K562 (cell line): ENCODE results near the gene GALR3. TPM values are rescaled to one million over a fixed set of nuclear protein-coding genes. Genes with fewer than 3 reads are reported as not detected.

Experiments
- ATF3 ChIP-seq, 2 experiments: fragments of 450-650 bp in 1 of 2; sonication (generic) in 1 of 2; formaldehyde crosslinking in 1 of 2; IDR thresholded peaks in 1 of 2; conservative IDR thresholded peaks in 1 of 2; 2 replicates each; pipeline versions ENCODE4 v1.6.1 to v1.8.1; 2016 to 2023; ENCODE audit warnings: mild to moderate bottlenecking in 2 of 2, moderate library complexity in 2 of 2, inconsistent platforms in 1 of 2, missing genetic modification reagents in 1 of 2
- BHLHE40 ChIP-seq: IDR thresholded peaks from 2 replicates; pipeline ENCODE4 v1.6.1; 2011; ENCODE audit warnings: low read length, improper control_type of control experiment
- CTCFL ChIP-seq: IDR thresholded peaks from 2 replicates; pipeline ENCODE4 v1.6.1; 2011; ENCODE audit warnings: borderline replicate concordance, low read depth, mild to moderate bottlenecking, moderate library complexity, low read length; ENCODE audit not compliant: insufficient read depth, poor library complexity, severe bottlenecking
- FOXP4 ChIP-seq: sonication (generic); formaldehyde crosslinking; IDR thresholded peaks from 2 replicates; pipeline ENCODE4 v1.8.0; 2022; ENCODE audit warnings: mild to moderate bottlenecking, missing genetic modification reagents, borderline replicate concordance
- GABPB2 ChIP-seq: fragments of 250-450 bp; sonication (Bioruptor Pico); conservative IDR thresholded peaks from 2 replicates; pipeline ENCODE4 v1.5.1; 2021; ENCODE audit warnings: mild to moderate bottlenecking
- HSF4 ChIP-seq: fragments of 250-450 bp; sonication (Bioruptor Pico); IDR thresholded peaks from 2 replicates; pipeline ENCODE4 v2.1.2; 2022; ENCODE audit warnings: mild to moderate bottlenecking, moderate library complexity, borderline replicate concordance
- MLX ChIP-seq, 2 experiments: fragments of 450-650 bp in 1 of 2; sonication (generic) in 1 of 2; formaldehyde crosslinking; conservative IDR thresholded peaks; 2 replicates each; pipeline versions ENCODE4 v1.4.0 to v1.8.1; 2020 to 2022; ENCODE audit warnings: mild to moderate bottlenecking in 1 of 2, missing genetic modification reagents in 1 of 2
- MXI1 ChIP-seq: IDR thresholded peaks from 2 replicates; pipeline ENCODE4 v1.6.1; 2011; ENCODE audit warnings: low read depth, mild to moderate bottlenecking, improper control_type of control experiment, low read length
- NCOA1 ChIP-seq: fragments of 450-650 bp; IDR thresholded peaks from 2 replicates; pipeline ENCODE4 v1.6.1; 2016; ENCODE audit warnings: low read depth
- NRF1 ChIP-seq, 2 experiments: fragments of 450-650 bp; IDR thresholded peaks in 1 of 2; conservative IDR thresholded peaks in 1 of 2; 2 replicates each; pipeline ENCODE4 v1.6.1; 2014; ENCODE audit warnings: mild to moderate bottlenecking in 2 of 2
- PHB2 ChIP-seq: fragments of 450-650 bp; IDR thresholded peaks from 2 replicates; pipeline ENCODE4 v1.6.1; 2017; ENCODE audit warnings: low read depth
- PHF8 ChIP-seq: fragments of 200-600 bp; sonication (generic); IDR thresholded peaks from 2 replicates; pipeline ENCODE4 v1.6.1; 2012; ENCODE audit warnings: mixed run types, mild to moderate bottlenecking, inconsistent platforms, low read length, moderate library complexity, borderline replicate concordance
- POLR3A ChIP-seq: IDR thresholded peaks from 2 replicates; pipeline ENCODE4 v1.6.1; 2011; ENCODE audit warnings: borderline replicate concordance, mild to moderate bottlenecking, moderate library complexity; ENCODE audit not compliant: insufficient read length, insufficient read depth; ENCODE audit errors: extremely low read depth
- SMAD1 ChIP-seq: fragments of 150-350 bp; IDR thresholded peaks from 2 replicates; pipeline ENCODE4 v1.6.1; 2014; ENCODE audit warnings: low read length, low read depth; ENCODE audit not compliant: partially characterized antibody
- VEZF1 ChIP-seq: fragments of 200-800 bp; sonication (Bioruptor generic); IDR thresholded peaks from 2 replicates; pipeline ENCODE4 v1.6.1; 2017; ENCODE audit warnings: missing genetic modification characterization, missing compliant biosample characterization
- ZNF311 ChIP-seq: fragments of 250-450 bp; sonication (Bioruptor Pico); IDR thresholded peaks from 2 replicates; pipeline ENCODE4 v1.4.0; 2020; ENCODE audit warnings: mild to moderate bottlenecking, moderate library complexity
- ZNF561 ChIP-seq: fragments of 450-650 bp; formaldehyde crosslinking; conservative IDR thresholded peaks from 2 replicates; pipeline ENCODE4 v1.4.0; 2020; ENCODE audit warnings: mild to moderate bottlenecking, moderate library complexity
- ZNF695 ChIP-seq: fragments of 450-650 bp; formaldehyde crosslinking; IDR thresholded peaks from 2 replicates; pipeline ENCODE4 v1.4.0; 2020; ENCODE audit warnings: mild to moderate bottlenecking, moderate library complexity
- polyA plus RNA-seq, 8 experiments: library from polyadenylated mRNA; depleted of rRNA in 4 of 8; stranded (reverse) in 5 of 8; unstranded in 3 of 8; fragments of >200 nt; fragmentation: Nextera tagmentation in 2 of 8; fragmentation: Illumina TruSeq in 1 of 8; extraction: Ambion mirVana in 2 of 8; extraction: Trizol in 1 of 8; gene quantifications; 2 replicates each; pipeline versions ENCODE4 v1.2.1 to v1.2.3, GENCODE V29; 2011 to 2014; ENCODE audit warnings: inconsistent platforms in 1 of 8, missing spikeins in 1 of 8
- total RNA-seq, 7 experiments: library from RNA; depleted of rRNA in 6 of 7; stranded (reverse); fragments of >200 nt in 6 of 7; fragmentation: Illumina TruSeq in 2 of 7; extraction: Trizol in 2 of 7; gene quantifications; 2 replicates each; pipeline versions ENCODE4 v1.2.1 to v1.2.3, GENCODE V29; 2011 to 2021; ENCODE audit warnings: low replicate concordance in 1 of 7

Gene GALR3
- total and polyA plus RNA-seq, 9 of the 15 experiments (the other 6 are each of a cell fraction or from before 2014, with no cell fraction given), result 0.13 TPM; not detected in 8

- TF ChIP-seq MLX (CRISPR knock-in tag; conservative IDR thresholded peaks at IDR 0.05) (no peak), HSF4 (CRISPR knock-in tag) (no peak), ZNF695 (CRISPR knock-in tag) (no peak), BHLHE40 (no peak), NCOA1 (no peak), ZNF311 (CRISPR knock-in tag) (no peak), NRF1 (conservative IDR thresholded peaks at IDR 0.05 in 1 of 2, IDR thresholded peaks at IDR 0.05 in 1 of 2) (peak; percentile 79 to 80), ATF3 (IDR thresholded peaks at IDR 0.05) (no peak), ATF3 (CRISPR knock-in tag; conservative IDR thresholded peaks at IDR 0.05) (no peak), GABPB2 (CRISPR knock-in tag) (no peak), PHF8 (peak; percentile 40; the same call in 1 of the 2 replicates), POLR3A (no peak), ZNF561 (no peak), CTCFL (no peak), SMAD1 (no peak), MXI1 (no peak), VEZF1 (no peak; the same call in 1 of the 2 replicates), FOXP4 (CRISPR knock-in tag) (no peak), PHB2 (no peak)
Measured at GRCh38 chr22:37802310-37803194, 20.6 kb upstream of the GALR3 start (continued).
